PFSK-1 (cell line): ENCODE results near the gene ALPK3.

Experiments used
- FOXP2 ChIP-seq: optimal IDR thresholded peaks from 2 replicates; pipeline ENCODE3; 2011; ENCODE audit warnings: borderline replicate concordance, control low read depth, inconsistent platforms; ENCODE audit not compliant: insufficient read depth; ENCODE audit errors: extremely low read length, extremely low read depth
- POLR2AphosphoS5 ChIP-seq: IDR thresholded peaks from 2 replicates; pipeline ENCODE4 v1.6.1; 2012; ENCODE audit warnings: low read depth, mild to moderate bottlenecking, control low read depth, low read length, moderate library complexity
- REST ChIP-seq, 2 experiments: IDR thresholded peaks; 2 replicates each; pipeline versions ENCODE4 v1.6.1 to v1.8.0; 2011 to 2012; ENCODE audit warnings: low read depth in 2 of 2, low read length in 2 of 2, control low read depth in 1 of 2, inconsistent platforms in 1 of 2, mild to moderate bottlenecking in 1 of 2, moderate library complexity in 1 of 2; ENCODE audit not compliant: insufficient read depth in 1 of 2
- SIN3A ChIP-seq: IDR thresholded peaks from 2 replicates; pipeline ENCODE4 v1.6.1; 2012; ENCODE audit warnings: mild to moderate bottlenecking, low read length, moderate library complexity, borderline replicate concordance; ENCODE audit not compliant: insufficient read depth
- TAF1 ChIP-seq: IDR thresholded peaks from 2 replicates; pipeline ENCODE4 v1.6.1; 2012; ENCODE audit warnings: low read length, control low read depth, borderline replicate concordance; ENCODE audit not compliant: insufficient read depth

ALPK3 gene

GRCh38 chr15:84826369-84826823, 9.2 kb downstream of the ALPK3 start:
- TF ChIP-seq SIN3A, result no peak
- TF ChIP-seq FOXP2, result no peak
- no peak for TF ChIP-seq TAF1
- no peak for TF ChIP-seq POLR2AphosphoS5
- no peak for TF ChIP-seq REST (IDR thresholded peaks at IDR 0.05; ENCODE audit: insufficient read depth in 1 of 2, low read depth in 2 of 2, low read length in 2 of 2)

- no peak for TF ChIP-seq TAF1
- no peak for TF ChIP-seq FOXP2
- TF ChIP-seq POLR2AphosphoS5, result no peak
- no peak for TF ChIP-seq REST (IDR thresholded peaks at IDR 0.05; ENCODE audit: insufficient read depth in 1 of 2, low read depth in 2 of 2, low read length in 2 of 2)
- TF ChIP-seq SIN3A, result no peak
Measured at GRCh38 chr15:84827246-84827645, 10.1 kb downstream of the ALPK3 start.

GRCh38 chr15:84828086-84828908, 11.1 kb downstream of the ALPK3 start:
- no peak for TF ChIP-seq SIN3A
- no peak for TF ChIP-seq POLR2AphosphoS5
- TF ChIP-seq TAF1, result no peak
- TF ChIP-seq REST (IDR thresholded peaks at IDR 0.05; ENCODE audit: insufficient read depth in 1 of 2, low read depth in 2 of 2, low read length in 2 of 2), result no peak
- no peak for TF ChIP-seq FOXP2

GRCh38 chr15:84829428-84829827, 12.3 kb downstream of the ALPK3 start:
- TF ChIP-seq POLR2AphosphoS5 (no peak), SIN3A (no peak), REST (IDR thresholded peaks at IDR 0.05; ENCODE audit: insufficient read depth in 1 of 2, low read depth in 2 of 2, low read length in 2 of 2) (no peak), FOXP2 (no peak), TAF1 (no peak)
